GM10847 (cell line): ENCODE data around the gene BCAS3.

Experiments used
- POLR2A ChIP-seq: IDR thresholded peaks from 2 replicates; pipeline ENCODE4 v1.6.1; 2011; ENCODE audit not compliant: insufficient read length; ENCODE audit errors: extremely low read depth

The BCAS3 gene

GRCh38 chr17:60659156-60659555 is 18.5 kb upstream of the BCAS3 start:
- no peak for TF ChIP-seq POLR2A

GRCh38 chr17:60661489-60661888 is 16.2 kb upstream of the BCAS3 start:
- TF ChIP-seq POLR2A = no peak

DNA sequence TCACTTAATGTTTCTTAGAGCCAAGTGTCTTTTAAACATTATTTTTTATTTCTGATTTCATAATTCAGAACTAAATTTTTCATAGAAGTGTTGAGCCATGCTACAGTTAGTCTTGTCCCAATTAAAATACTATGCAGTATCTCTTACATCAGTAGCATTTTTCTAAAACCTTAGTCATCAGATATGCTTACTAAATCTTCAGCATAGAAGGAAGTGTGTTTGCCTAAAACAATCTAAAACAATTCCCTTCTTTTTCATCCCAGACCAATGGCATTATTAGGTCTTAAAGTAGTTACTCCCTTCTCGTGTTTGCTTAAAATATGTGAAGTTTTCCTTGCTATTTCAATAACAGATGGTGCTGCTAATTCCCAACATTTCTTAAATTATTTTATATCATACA is 13.6 kb upstream of the BCAS3 start:
- TF ChIP-seq POLR2A = no peak

GRCh38 chr17:60665602-60666001 is 12.0 kb upstream of the BCAS3 start:
- TF ChIP-seq POLR2A = no peak

DNA sequence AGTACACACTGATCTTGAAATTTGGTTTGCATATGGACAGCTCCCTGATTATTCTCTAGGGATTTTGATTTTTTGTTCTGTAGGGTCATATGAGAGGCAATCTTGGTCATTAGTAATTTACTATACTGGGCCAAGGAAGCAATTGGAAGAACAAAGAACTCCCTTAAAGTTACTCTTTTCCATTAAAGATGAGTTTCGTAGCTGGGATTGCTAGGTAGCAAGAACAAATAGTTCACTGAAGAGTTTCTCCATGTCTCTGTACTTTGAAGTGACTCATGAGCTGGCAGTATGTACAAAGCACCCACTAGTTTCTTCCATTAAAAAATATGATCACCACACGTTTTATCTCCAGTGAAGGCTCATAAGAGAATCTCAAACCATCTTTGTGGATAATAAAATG is 6.2 kb upstream of the BCAS3 start:
- TF ChIP-seq POLR2A = no peak

GRCh38 chr17:60675997-60676396 is 1.7 kb upstream of the BCAS3 start:
- no peak for TF ChIP-seq POLR2A

DNA sequence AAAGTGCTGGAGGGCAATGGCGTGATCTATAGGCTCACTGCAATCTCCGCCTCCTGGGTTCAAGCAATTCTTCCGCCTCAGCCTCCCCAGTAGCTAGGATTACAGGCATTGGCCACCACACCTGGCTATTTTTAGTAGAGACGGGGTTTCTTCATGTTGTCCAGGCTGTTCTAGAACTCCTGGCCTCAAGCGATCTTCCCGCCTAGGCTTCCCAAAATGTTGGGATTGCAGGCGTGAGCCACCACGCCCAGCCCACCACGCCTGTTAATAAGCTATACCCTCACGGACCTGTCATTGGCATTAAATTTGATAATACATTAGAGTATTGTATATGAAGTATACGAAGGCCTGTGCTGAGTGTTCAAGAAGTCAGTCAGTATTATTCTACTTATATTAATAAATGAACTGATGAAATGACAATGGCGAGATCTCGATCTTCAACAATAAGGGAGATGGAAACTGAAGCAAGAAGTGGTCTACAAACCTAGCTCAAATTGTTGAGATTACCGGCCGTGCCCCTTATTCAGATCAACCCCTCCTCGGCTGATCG is 818 bp upstream of the BCAS3 start:
- TF ChIP-seq POLR2A = peak; percentile 59

DNA sequence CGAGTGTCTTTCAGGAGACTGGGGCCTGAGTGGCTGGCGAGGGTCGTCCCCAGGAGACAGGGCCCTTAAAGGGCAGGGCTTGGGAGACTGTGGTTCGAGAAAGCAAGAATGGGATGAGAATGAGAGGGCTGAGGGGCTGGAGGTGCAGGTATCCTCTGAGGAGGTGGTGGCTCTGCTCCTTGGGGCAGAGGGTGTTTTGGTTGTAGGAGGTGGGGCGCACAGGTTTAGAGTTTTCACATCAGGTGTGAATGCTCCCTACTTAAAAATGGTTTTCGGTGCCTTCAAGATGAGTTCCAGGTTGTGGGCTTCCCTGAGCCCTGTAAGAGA is 430 bp downstream of the BCAS3 start:
- no peak for TF ChIP-seq POLR2A

DNA sequence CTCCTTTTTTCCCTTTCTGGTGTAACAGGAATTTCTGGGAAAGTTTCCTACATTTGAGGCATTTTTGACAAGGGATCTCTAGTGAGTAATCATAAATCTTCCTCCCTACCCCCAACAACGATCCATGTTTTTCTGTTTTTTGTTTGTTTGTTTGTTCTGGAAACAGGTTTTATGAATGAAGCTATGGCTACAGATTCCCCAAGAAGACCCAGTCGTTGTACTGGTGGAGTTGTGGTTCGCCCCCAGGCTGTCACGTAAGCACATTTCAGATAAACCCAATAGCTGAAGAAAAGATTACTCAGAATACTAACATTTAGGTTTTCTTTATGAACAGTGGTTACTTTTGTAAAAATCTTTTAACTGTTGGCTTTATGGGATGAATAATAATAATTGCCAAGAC is 1.6 kb downstream of the BCAS3 start:
- TF ChIP-seq POLR2A = no peak

DNA sequence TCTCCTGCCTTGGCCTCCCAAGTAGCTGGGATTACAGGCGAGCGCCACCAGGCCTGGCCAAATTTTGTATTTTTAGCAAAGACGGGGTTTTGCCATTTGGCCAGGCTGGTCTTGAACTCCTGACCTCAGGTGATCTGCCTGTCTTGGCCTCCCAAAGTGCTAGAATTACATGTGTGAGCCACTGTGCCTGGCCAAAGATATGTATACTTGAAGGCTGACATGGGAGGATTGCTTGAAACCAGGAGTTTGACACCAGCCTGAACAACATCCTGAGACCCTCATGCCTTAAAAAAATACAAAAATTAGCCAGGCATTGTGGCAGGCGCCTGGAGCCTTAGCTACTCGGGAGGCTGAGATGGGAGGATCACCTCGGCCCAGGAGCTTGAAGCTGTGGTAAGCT is 3.1 kb downstream of the BCAS3 start:
- no peak for TF ChIP-seq POLR2A

- no peak for TF ChIP-seq POLR2A
These were observed 7.8 kb downstream of the BCAS3 start for GRCh38 chr17:60685437-60685836.

DNA sequence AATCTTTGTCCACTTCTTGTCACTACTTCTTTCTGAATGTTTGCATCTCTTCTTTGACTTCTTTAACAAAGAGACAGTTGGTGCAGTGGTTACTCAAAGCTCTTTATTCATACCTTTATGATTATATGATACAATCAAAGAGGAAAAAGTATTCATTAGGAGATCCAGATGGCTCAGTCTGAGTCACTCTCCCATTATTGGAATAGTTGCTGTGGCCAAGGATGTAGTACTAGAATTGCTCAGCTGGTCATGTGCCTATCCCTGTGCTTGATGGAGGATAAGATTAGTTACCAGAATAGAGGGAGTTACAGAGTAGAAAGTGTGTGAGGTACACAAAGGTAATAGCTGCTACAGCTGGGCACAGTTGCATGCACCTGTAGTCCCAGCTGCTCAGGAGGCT is 18.3 kb downstream of the BCAS3 start:
- no peak for TF ChIP-seq POLR2A

DNA sequence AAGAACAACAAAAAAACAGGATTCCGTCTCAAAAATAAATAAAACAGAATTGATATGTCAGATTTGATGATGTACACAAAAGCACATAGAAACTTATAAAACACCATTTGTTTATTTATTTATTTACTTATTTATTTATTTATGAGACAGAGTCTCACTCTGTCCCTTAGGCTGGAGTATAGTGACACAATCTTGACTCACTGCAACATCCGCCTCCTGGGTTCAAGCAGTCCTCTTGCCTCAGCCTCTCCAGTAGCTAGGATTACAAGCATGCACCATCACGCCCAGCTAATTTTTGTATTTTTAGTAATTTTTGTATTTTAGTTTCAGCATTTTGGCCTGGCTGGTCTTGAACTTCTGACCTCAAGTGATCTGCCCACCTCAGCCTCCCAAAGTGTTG is 21.4 kb downstream of the BCAS3 start:
- TF ChIP-seq POLR2A = no peak

- TF ChIP-seq POLR2A = no peak
These were observed 26.5 kb downstream of the BCAS3 start for GRCh38 chr17:60704170-60704569.

- no peak for TF ChIP-seq POLR2A
These were observed 35.0 kb downstream of the BCAS3 start for GRCh38 chr17:60712675-60713074.

DNA sequence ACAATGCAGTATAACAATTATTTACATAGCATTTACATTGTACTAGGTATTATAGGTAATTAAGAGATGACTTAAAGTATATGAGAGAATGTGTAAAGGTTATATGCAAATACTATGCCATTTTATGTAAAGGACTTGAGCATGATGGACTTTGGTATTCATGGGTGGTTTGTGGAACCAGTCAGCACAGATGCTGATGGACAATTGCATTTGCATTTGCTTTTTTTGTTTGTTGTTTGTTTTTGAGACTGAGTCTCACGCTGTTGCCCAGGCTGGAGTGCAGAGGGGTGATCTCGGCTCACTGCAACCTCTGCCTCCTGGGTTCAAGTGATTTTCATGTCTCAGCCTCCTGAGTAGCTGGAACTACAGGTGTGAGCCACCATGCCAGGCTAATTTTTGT is 36.0 kb downstream of the BCAS3 start:
- TF ChIP-seq POLR2A = no peak

DNA sequence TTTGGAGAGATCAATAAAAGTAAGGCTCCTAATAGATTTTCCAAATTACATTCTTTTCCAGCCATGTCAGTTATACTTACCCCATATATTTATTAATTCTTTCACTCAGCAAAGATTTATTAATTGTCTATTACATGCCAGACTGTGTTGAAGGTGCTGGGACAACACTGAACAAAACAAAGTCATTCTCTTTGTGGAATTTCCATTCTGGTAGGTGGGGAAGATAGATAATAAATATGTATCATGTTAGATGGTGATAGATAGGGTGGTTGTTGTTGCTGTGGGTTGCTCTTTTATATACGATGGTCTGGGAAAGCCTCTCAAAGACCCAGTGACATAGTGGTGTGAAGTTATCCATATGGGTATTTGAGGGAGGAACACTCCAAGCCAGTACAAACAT is 39.1 kb downstream of the BCAS3 start:
- TF ChIP-seq POLR2A = no peak

DNA sequence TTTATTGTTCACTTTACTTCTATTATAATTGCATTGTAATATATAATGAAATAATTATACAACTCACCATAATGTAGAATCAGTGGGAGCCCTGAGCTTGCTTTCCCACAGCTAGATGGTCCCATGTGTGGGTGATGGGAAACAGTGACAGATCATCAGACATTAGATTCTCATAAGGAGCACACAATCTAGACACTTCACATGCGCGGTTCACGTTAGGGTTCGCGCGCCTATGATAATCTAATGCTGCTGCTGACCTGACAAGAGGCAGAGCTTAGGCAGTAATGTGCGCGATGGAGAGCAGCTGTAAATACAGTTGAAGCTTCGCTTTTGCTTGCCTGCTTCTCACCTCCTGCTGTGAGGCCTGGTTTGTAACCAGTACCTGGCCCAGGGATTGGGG is 40.2 kb downstream of the BCAS3 start:
- no peak for TF ChIP-seq POLR2A
